ENCODE results near the gene MAP4. TPM values are rescaled to one million over a fixed set of nuclear protein-coding genes. Genes with fewer than 3 reads are reported as not detected.
A peak's percentile ranks its signal among the peaks of the same experiment; 100 is the strongest.
"Not testable (repeated sequence)": the region's sequence is repeated elsewhere in the genome, so short reads cannot be mapped to it uniquely, and the experiment has no call there.

MAP4 gene
- total RNA-seq, 2 donors from 2014 or later: 328 to 374 TPM

DNA sequence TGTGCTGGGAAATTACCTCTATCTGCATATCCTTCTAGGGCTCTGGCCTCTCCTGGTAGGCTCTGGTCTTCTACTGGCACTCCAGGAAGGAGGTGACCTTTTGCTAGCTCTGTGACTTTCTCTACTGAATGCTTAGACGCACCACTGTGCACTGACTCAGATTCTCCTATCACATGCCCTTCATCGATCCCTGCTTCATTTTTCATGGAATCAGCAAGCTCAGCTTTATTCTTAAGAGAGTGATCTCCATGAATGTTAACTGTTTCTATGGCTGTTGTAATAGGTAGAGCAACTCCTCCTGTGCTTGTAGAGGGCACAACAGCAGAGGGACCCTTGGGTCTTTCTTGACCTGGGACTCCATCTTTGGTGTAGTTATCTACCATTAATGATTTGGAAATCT lies 106.6 kb downstream of the MAP4 start:
- DNase-seq: no peak
- intact Hi-C loops (cut with DNase I): no loop called here
- no peak for ATAC-seq

DNA sequence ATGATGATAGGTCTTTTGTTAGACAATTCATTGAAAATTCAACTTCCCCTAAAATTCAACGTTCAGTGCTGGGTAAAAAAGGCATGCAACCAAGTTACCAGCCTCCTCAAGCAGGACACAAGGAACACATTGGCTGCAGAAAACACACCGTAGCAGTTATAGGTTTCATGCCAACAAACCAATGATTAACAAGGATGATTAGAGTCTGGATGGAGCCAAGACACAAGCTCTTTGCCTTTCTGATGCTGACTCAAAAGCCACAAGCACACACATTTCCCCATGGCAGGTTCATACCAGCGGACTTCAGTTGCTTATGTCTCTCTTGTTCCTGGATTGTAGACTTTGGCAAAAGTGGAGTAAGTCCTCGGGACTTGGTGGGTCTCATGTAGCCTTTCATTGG lies 107.5 kb downstream of the MAP4 start:
- intact Hi-C loops (cut with DNase I): no loop called here
- DNase-seq: no peak
- no peak for ATAC-seq

DNA sequence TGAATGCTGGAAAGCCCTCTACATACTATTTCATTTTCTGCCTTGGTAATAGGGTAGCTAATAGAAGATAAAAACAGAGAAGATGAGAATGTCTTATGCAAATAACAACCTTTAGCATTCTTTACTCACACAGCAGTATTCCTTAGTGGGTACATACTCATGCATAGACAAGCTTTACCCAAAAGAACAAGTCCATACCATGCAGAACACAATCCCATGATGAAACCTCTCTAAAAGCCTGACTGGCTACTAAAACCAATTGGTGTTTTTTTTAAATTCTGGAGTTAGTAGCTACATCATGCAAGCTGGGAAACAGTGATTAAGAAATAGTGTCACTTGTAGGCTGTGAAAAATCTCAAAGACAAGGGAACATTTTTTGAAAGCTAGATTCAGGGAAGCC lies 108.4 kb downstream of the MAP4 start:
- no peak for ATAC-seq
- intact Hi-C loops (cut with DNase I): no loop called here

DNA sequence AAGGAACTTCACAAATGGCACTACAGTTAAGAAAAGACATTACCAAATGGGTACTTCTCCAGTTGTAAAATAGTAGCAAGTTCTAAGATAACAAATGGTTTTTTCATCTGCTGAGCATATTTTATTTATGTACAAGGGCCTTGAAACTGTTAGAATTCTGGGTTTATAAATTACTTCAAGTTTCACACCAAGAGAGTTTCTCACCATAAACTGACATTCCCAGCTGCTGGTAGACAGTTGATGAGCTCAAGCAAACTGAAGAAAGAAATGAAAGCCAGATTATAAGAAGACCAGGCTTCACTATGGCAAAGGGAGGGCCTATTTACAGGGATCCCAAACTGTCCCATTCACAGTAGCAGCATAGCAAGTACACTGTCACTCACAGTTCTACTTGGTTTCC lies 113.5 kb downstream of the MAP4 start:
- intact Hi-C loops (cut with DNase I): no loop called here
- ATAC-seq: no peak
- DNase-seq: no peak

More for the DNA sequence above, 108.4 kb downstream of the MAP4 start:
- no peak for DNase-seq

DNA sequence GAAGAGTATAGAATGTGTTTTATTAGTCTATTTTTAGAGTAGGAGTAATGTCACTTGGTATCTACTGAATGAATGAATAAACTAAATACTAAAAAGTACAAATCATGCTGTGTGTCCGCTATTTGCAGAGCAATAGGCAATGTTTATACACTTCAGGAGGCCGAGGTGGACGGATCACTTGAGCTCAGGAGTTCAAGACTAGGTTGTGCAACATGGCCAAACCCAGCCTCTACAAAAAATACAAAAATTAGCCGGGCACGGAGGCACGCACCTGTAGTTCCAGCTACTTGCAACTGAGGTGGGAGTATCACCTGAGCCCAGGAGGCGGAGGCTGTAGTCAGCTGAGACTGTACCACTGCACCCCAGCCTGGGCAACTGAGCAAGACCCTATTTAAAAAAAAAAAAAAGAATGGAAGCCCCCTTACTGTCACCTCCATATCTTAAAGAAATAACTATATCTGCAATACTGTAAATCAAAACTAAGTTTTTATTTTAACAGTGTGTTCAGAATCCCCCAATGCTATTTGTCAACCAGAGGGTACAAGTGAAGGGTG lies 114.9 kb downstream of the MAP4 start:
- no peak for ATAC-seq
- DNase-seq: no peak
- intact Hi-C loops (cut with DNase I): no loop called here

DNA sequence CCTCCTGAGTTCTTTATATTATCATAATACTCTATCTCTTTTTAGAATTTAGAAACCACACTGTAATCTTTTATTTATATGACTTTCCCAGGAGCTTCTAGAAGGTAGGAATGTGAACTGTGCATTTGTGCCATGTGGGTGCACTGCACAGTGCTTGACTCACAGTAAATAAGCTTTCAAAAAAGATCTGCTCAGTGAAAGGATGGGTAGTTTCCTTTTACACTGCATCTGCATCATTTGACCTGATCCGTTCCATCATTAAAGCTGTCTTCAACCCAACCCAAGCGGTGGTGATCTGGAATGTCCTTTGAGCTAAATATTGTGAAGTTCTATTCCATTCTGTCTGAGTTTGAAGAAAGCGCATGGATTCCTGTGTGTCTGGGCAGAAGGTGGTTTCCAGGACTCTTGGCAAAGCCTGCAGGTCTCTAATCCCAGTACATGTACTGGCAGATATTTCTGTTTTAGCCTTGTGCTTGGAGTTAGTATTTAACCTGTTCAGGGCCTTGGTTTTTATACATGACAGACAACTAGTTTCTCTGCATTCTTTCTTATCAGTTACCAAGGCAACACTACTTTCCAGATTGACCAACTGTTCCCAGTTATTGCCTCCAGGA lies 116.6 kb downstream of the MAP4 start:
- no peak for DNase-seq
- ATAC-seq: no peak
- intact Hi-C loops (cut with DNase I): no loop called here

DNA sequence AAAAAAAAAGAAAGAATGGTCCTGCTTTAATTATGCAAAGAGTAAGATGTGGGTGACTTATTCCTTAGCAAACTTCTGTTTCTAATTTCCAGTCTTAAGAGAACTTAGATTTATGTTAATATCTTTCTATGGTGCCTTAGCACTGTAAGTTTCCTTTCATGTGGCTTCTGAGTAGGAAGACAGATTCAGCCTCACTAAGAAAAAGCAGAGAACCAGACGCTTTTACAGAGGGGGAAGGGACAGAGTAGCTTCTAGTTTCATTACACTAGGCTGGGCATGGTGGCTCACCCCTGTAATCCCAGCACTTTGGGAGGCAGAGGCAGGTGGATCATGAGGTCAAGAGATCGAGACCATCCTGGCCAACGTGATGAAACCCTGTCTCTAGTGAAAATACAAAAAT lies 118.3 kb downstream of the MAP4 start:
- DNase-seq (no peak), ATAC-seq (no peak)
- intact Hi-C loops (cut with DNase I): no loop called here

DNA sequence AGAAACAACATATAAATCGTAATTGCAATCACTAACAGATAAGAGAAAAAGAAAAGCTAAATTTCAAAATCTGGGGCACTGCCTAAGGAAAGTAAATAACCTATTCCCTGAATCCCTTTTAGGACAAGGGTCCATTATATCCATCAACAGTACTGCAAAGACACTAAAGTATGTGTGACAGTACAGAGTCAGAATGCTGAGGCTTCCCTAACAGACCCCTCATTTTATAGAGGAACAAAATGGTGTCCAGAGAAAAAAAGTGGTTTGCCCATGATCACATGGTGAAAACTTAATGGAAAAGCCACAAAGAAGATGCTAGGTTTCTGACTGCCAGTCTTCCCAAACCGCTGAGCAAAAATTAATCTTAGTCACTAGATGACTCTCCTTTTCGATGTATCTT lies 119.5 kb downstream of the MAP4 start:
- DNase-seq (no peak), ATAC-seq (no peak)
- intact Hi-C loops (cut with DNase I): no loop called here

DNA sequence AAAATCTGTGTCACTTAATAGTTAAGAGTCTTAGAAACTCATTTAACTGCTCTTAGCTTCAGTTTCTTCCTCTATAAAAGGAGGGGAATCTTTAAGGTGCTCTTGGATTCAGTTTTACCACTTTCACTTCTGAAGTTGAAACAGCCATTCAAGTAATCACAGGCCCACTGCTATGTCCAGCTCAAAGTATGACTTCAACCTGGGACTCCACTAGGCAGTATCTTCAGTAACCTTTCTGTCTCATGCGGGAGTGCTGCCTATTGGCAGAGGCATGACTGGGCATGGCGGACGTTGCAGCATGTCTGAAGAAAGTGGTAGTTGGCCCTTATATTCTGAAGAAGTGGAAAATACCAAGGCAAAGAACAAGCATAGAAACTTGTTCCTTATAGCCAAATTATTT lies 121.0 kb downstream of the MAP4 start:
- DNase-seq (no peak), ATAC-seq (no peak)
- intact Hi-C loops (cut with DNase I): no loop called here

DNA sequence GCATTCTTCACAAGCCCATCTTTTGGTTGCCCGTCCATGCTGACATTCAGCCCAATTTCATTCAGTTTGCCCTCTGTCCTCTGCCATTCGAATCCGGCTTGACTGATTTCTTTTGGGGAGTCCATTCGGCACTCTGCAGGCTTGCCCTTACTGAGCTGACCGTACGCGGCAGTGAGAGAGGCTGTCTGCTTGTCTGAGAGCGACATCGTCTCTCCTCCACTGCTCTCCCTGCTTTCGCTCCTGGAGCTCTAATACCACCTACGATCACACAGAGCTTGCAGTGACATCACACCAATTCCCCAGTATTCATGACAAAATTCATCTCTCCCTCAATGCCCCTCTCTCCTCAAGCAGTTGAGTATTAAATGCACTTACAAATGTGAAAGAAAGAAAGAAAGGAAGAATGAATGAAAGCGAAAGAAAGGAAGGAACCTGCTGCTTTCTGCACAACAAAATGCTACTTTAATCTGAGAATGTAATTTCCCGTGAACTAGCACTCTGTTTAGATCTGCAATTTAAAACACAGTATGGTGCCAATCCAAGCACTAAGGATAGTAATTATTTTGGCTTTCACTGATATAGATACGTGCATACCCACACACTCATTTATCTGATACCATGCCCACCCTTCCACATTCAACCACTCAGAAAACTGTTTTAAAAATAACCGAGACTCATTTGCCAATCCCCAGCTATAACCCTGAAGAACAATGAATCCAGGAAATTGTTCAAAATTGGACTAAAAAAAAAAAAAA lies 123.8 kb downstream of the MAP4 start:
- peak in 1 of 2 donors; percentile 17 for ATAC-seq
- intact Hi-C loops (cut with DNase I): no loop called here
- DNase-seq: no peak

DNA sequence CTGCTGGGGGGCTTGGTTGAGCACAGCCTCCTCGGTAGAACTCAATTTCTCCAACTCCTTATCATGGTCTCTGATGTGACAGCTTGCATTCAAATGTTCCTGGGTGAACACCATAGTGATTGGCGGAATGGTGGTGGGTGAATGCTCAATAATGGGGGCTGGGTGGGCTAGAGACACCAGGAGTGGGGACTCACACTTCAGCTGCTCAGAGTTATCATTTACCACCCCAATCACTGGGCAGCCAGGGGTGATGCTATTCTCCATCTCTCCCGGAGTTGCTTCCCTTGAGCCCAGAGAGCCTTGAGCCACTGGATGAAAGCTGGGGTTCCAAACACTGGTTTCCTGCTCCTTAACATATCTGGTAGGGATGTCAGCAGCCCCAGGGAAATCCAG lies 124.6 kb downstream of the MAP4 start:
- ATAC-seq (no peak), DNase-seq (no peak)

DNA sequence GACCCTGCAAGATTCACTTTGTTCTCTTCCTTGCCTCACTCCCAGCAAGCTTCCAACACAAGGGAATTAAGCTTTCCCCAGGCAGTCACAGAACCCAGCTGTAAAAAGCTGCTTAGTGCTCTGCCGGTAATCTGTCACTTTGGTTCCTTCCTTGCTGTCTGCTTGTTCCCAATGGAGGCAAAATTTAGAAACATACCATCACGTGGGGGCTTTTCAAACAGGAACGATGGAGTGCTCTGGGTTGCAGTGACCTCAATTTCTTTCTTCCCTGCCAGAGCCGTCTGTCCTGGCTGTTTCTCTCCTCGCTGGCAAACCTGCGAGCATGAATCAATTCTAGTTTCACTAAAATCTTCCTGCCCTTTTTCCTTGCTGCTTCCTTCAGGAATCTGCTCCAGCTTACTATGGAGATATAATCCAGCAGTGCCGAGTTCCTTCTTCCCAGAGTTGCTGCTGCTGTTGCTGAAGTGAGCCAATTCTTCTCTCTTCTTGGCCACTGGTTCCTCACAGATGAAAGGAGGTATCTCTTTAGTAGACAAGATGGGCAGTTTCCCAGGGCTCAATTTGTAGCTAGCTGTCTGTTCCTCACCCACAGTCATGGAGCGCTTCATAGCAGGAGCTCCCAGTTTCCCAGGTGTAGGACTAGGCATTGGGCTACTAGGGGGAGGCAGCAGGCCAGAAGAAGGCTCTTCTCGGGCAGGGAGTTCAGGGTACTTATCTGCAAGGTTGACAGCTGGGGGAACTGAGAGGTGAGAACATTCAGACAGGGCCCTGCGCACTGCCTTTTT lies 125.2 kb downstream of the MAP4 start:
- peak; percentile 38 for DNase-seq

More for the DNA sequence above, 124.6 kb downstream of the MAP4 start:
- intact Hi-C loops (cut with DNase I): no loop called here

DNA sequence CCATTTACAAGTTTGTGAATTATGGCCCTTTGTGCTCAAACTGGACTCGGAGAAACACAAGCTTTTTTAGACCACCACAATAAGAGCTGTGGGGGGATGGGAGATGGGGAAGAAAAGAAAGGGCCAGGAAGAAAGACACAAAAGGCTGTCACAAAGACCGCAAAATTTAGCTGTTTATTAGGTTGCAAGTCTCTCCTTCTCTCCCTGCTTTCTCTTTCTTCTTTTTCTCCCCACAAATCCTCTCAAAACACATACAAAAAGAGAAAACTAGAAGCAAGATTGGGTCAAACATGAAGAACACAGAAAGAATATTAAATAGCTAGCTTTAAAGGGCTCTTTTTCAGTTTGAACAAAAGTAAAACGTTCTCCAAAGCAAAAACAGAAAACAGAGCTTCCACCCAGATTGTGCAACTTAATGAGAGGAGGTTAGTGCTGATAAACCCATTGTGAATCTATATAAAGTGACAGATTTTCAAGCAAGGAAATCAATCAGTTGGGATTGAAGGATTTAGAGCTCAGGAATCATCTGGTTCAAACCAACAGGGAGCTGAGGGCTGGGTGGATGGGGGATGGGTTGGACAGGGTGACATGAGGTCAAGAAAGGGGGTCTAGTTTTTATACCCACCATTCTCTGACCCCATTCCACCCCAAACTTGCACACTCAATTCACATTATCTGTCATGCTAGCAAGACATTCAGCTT lies 125.9 kb downstream of the MAP4 start:
- intact Hi-C loops (cut with DNase I): no loop called here

More for the DNA sequence above, 125.2 kb downstream of the MAP4 start:
- peak; percentile 75 to 90 for ATAC-seq
- intact Hi-C loops (cut with DNase I): no loop called here

DNA sequence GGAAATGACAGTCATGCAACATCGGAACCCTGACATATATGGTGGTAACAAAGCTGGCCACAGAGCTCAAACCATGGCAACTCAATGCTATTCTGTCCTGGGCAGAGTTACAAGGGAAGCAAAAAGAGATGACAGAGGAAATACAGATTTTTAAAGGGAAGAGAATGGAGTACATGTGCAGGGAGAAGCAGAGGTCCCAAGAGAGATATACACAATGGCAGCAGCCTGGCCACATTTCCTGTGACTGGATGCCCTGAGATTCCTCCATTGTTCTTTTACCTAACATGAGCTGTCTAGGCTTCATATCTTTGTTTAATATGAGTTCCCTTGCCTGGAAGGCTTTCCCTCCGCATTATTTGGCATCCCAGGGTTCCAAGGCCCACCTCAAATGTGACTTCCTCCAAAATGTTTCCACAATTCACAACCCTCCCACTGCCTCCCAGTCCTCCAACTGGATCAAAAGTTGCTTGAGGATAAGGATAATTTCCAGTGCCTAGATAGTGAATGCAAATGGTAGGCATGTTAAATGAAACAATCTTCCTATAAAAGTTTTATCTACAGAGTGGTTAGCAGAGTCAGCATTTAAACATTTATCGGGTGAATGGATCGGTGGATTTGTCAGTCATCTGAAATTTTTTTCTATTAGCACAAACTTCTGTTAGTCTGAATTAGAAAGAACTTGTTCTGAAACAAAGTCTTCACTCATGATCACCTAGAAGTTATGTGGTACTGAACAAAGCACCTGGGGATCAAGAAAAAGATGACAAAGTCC lies 127.0 kb downstream of the MAP4 start:
- intact Hi-C loops (cut with DNase I): no loop called here
- ATAC-seq: no peak
- no peak for DNase-seq

More for the DNA sequence above, 125.9 kb downstream of the MAP4 start:
- ATAC-seq (no peak), DNase-seq (no peak)

DNA sequence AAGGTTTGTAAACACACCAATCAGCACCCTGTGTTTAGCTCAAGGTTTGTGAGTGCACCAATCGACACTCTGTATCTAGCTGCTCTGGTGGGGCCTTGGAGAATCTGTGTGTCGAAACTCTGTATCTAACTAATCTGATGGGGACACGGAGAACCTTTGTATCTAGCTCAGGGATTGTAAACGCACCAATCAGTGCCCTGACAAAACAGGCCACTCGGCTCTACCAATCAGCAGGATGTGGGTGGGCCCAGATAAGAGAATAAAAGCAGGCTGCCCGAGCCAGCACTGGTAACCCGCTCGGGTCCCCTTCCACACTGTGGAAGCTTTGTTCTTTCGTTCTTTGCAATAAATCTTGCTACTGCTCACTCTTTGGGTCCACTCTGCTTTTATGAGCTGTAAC lies 128.2 kb downstream of the MAP4 start:
- DNase-seq; ATAC-seq; intact Hi-C loops (cut with DNase I): not testable (repeated sequence)

DNA sequence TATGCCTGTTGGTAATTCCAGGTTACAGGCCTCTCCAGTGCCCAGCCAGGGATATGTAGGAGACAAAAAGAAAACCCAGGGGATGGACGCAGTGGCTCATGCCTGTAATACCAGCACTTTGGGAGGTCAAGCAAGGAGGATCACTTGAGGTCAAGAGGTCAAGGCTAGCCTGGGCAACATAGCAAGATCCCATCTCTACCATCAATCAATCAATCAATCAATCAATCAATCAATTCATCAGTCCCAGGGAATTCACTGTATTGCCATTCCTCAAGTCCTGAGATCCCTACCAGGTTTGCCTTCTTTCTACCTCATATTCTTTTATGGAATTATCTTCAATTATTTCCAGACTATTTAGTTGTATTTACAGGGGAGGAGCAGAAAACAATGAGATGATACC lies 131.0 kb downstream of the MAP4 start:
- DNase-seq (no peak), ATAC-seq (no peak)
- intact Hi-C loops (cut with DNase I): no loop called here

DNA sequence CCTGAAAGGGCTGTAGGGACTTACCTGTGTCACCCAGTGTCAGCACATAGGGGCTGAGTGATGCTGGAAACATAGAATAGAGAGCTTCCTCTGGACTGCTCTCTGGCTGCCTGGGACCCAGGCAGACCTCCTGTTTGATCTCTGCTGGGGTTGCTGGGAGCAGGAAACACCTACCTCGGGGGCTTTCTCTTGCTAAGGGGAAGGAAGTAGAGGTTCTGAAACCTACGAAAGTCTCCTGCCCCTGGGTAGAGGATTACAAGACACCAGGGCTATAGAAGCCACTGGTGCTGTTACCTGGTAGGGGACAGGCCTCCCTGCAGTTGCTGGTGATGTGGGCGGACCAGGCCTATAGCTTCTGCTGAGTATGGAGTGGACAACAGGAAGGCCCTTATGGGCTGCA lies 131.6 kb downstream of the MAP4 start:
- intact Hi-C loops (cut with DNase I): no loop called here
- ATAC-seq (no peak), DNase-seq (no peak)

DNA sequence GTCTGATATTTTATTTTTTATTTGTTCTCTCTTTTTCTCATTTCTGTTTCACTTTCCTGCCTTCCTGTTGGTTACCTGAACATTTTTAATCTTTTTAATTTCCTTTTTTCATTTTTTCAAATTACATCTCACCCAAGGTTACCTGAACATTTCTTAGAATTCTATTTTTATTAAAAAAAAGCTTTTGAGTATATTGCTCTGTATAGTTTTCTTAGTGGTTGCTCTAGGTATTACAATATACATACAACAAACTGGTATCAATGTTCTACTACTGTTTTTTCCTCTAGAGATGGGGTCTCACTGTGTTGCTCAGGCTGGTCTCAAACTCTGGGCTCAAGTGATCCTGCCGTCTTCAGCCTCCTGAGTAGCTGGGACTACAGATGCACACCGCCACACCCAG lies 133.9 kb downstream of the MAP4 start:
- intact Hi-C loops (cut with DNase I): no loop called here
- ATAC-seq: no peak
- DNase-seq: no peak

DNA sequence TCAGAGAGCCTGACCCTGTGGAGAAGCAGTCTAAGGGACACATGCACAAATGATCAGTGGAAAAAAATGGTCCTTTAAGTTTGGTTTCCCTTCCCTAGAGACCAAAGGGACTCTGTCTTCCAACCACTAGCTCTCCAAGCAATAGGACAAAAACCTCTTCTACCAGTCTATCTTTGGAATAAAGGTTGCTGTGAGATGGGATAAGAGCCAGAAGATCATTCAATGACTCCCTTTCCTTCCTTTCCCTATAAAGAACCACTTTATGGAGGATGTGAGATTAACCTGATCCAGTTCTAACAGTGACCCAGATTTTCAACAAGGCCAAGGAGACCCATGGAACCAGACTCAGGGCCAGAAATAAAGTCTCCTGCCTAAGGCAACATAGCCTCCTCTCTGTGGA lies 138.5 kb downstream of the MAP4 start:
- no peak for DNase-seq
- ATAC-seq: no peak
- intact Hi-C loops (cut with DNase I): no loop called here

Measured in left cardiac atrium (tissue), 4 donors.